Upper lobe of left lung (tissue), 4 donors: ENCODE measurements around the gene HS6ST2.

Source experiments
- EP300 ChIP-seq, 4 donors: sonication (generic); formaldehyde crosslinking; IDR thresholded peaks; one replicate each; pipeline ENCODE4 v1.5.1; 2017; ENCODE audit warnings: antibody characterized with exemption in 4 of 4, control low read depth in 2 of 4
- POLR2A ChIP-seq, 4 donors: fragments of 450-650 bp; IDR thresholded peaks; one replicate each; pipeline ENCODE4 v1.5.1; 2016 to 2017; ENCODE audit warnings: antibody characterized with exemption in 4 of 4, mild to moderate bottlenecking in 2 of 4
- POLR2AphosphoS5 ChIP-seq, 2 donors: sonication (generic); formaldehyde crosslinking; IDR thresholded peaks; one replicate each; pipeline ENCODE4 v1.5.1; 2017; ENCODE audit warnings: antibody characterized with exemption in 2 of 2
- TF ChIP-seq, protein P1 (sequence below), 6 experiments: fragments of 450-650 bp in 4 of 6; fragments of 200-600 bp in 2 of 6; sonication (generic) in 2 of 6; IDR thresholded peaks; one replicate each; pipeline ENCODE4 v1.5.1; 2016 to 2019; ENCODE audit warnings: antibody characterized with exemption in 6 of 6

DNA sequence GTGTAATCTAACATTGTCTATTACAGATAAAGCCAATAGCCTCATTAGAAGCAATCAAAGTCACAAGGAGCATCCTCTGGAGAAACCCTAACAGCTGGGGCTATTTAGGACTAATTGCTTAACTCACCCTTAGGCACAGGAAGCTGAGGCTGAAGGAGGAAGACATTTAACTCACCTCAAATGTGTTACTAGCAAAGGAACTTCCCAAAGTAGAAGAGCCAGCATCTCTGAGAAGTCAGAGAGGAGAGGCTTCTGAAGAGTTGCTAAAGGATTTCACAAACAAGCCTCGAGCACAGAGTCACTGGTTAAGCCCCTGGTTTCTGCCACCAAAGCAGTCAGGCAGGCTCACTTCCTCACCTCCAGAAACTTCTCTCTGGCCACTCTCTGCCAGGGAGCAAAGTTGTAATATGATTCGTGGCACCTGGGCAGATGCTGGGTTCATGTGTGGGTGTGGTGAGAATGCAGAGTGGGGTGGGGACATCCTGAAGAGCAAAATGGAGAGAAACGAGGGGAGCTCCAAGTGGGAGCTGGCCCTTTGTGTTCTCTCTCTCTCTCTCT is 201.3 kb downstream of the HS6ST2 start:
- TF ChIP-seq, protein P1, sequence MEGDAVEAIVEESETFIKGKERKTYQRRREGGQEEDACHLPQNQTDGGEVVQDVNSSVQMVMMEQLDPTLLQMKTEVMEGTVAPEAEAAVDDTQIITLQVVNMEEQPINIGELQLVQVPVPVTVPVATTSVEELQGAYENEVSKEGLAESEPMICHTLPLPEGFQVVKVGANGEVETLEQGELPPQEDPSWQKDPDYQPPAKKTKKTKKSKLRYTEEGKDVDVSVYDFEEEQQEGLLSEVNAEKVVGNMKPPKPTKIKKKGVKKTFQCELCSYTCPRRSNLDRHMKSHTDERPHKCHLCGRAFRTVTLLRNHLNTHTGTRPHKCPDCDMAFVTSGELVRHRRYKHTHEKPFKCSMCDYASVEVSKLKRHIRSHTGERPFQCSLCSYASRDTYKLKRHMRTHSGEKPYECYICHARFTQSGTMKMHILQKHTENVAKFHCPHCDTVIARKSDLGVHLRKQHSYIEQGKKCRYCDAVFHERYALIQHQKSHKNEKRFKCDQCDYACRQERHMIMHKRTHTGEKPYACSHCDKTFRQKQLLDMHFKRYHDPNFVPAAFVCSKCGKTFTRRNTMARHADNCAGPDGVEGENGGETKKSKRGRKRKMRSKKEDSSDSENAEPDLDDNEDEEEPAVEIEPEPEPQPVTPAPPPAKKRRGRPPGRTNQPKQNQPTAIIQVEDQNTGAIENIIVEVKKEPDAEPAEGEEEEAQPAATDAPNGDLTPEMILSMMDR (IDR thresholded peaks at IDR 0.05) = no peak
- TF ChIP-seq POLR2A (IDR thresholded peaks at IDR 0.05) = no peak
- no peak for TF ChIP-seq POLR2AphosphoS5 (IDR thresholded peaks at IDR 0.05)
- no peak for TF ChIP-seq EP300 (IDR thresholded peaks at IDR 0.05)
